ENCODE results near the gene COPZ2. TPM values are rescaled to one million over a fixed set of nuclear protein-coding genes. Genes with fewer than 3 reads are reported as not detected.

The COPZ2 gene
- total and polyA plus RNA-seq, 9 of the 15 experiments (the other 6 are each of a cell fraction or from before 2014, with no cell fraction given): 0.22 to 0.49 TPM; not detected in 7

DNA sequence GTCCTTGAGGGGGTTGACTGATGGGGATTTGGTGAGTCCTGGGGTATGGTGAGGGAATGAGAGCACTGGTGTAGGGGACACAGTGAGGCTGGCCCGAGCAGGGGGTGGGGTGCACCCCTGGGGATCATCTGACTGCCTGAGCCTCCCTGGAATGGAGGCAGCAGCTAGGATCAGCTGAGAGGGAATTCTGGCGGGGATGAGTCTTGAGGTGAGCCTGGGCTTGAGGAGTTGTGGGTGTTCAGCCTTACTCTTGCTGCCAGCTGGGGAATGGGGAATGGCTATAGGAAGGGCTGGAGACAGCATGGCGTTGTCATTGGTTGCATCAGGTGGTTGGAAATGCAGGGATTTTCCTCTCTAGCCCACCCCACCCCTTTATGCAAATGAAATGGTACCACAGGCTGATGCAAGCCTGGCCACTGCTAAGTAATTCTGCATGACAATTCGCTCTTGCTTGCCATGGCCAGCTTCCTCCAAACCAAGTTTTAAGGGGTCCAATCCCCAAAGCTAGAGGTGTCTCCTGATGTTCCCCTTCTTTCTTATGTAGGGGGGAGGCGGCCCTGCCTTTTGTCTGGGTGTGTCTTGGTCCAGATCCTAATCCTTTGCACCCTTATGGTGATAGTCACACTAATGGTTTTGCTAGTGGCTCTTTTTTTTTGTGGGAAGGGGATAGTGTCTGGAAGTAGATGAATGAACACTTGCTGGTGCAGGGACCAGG lies 18.1 kb upstream of the COPZ2 start:
- Histone ChIP-seq H3K79me2 (ENCODE audit: control insufficient read depth, insufficient read depth, low read length) (peaks cover 61% of the 10 kb centered on the region), H3K4me1 (replicated peaks in 1 of 2; ENCODE audit: control insufficient read depth in 2 of 2, insufficient read depth in 2 of 2, low read length in 2 of 2) (peaks cover 56 to 57% of the 10 kb centered on the region in 2 experiments), H3K4me2 (ENCODE audit: insufficient read depth, low read length) (peak overlapping the region; percentile 25; the same call in 1 of the 2 replicates), H3K27me3 (ENCODE audit: control insufficient read depth in 2 of 2, insufficient read depth in 2 of 2, low read length in 2 of 2) (no peaks in the 10 kb centered on the region), H3K9me3 (replicated peaks; ENCODE audit: control insufficient read depth, insufficient read depth, low read depth, low read length) (no peaks in the 10 kb centered on the region), H3K4me3 (no peak overlapping the region), H3K9ac (ENCODE audit: insufficient read depth in 1 of 2, low read depth in 2 of 2, low read length in 2 of 2) (peak overlapping the region; percentile 46 to 75; a peak in 3 of 4 replicates), H4K20me1 (replicated peaks; ENCODE audit: control insufficient read depth, insufficient read depth, low read length) (peaks cover 34% of the 10 kb centered on the region), H3K27ac (ENCODE audit: extremely low read depth, low read depth, low read length) (peak overlapping the region; percentile 67), H3K36me3 (ENCODE audit: control insufficient read depth, insufficient read depth, low read length) (peaks cover 93% of the 10 kb centered on the region), H2AFZ (ENCODE audit: low read depth, low read length) (no peak overlapping the region), H3K9me1 (ENCODE audit: control insufficient read depth, insufficient read depth, low read length) (peaks cover 17% of the 10 kb centered on the region)
- 26% methylated on average over 4 of the region's 5 CpGs for WGBS (ENCODE audit: insufficient coverage, low coverage, missing lambda C conversion rate)
- intact Hi-C loops (cut with micrococcal nuclease): no loop called here
- peak; percentile 73 for ATAC-seq
- peak in 1 of 4 experiments; percentile 61 for DNase-seq (ENCODE audit: extremely low read depth in 1 of 4, low spot score in 3 of 4)
- in situ Hi-C loops (cut with MboI): no loop called here
- BruUV-seq (replicated peaks): no TSS peak
- no peak for FAIRE-seq
- ChIA-PET CTCF (ENCODE audit: low intra/inter-chr PET ratio) (no interaction called here), POLR2A (interaction anchor here (0.6 to 6.5 kb wide), 8 partner anchors 9 to 53 kb away, joined by 3 to 74 read pairs (median 6); partner anchors contain the start of genes CBX1 and NFE2L1)
- TF ChIP-seq ZNF584 (CRISPR knock-in tag; IDR thresholded peaks at IDR 0.05; ENCODE audit: low read depth) (peak; percentile 89), MYC (IDR thresholded peaks at IDR 0.05; ENCODE audit: low read depth, low read length) (peak; percentile 91), MYC (CRISPR knock-in tag; IDR thresholded peaks at IDR 0.05; ENCODE audit: borderline replicate concordance, low read depth) (no peak), JUN (IDR thresholded peaks at IDR 0.05; ENCODE audit: borderline replicate concordance, low read depth, low read length) (peak; percentile 73), JUN (CRISPR knock-in tag; IDR thresholded peaks at IDR 0.05; ENCODE audit: borderline replicate concordance) (no peak), TEAD2 (tag; IDR thresholded peaks at IDR 0.05) (peak; percentile 57; the same call in 1 of the 2 replicates), FOXP1 (CRISPR knock-in tag; IDR thresholded peaks at IDR 0.05) (0 out of 2 replicates have a peak, but pooled peaks have one; percentile 21), ETV6 (IDR thresholded peaks at IDR 0.05; ENCODE audit: borderline replicate concordance in 1 of 2, low read depth in 2 of 2, low read length in 1 of 2) (no peak), ETV6 (CRISPR knock-in tag; IDR thresholded peaks at IDR 0.05; ENCODE audit: borderline replicate concordance) (no peak)
- TF ChIP-seq, protein P1, sequence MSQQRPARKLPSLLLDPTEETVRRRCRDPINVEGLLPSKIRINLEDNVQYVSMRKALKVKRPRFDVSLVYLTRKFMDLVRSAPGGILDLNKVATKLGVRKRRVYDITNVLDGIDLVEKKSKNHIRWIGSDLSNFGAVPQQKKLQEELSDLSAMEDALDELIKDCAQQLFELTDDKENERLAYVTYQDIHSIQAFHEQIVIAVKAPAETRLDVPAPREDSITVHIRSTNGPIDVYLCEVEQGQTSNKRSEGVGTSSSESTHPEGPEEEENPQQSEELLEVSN (IDR thresholded peaks at IDR 0.05; ENCODE audit: borderline replicate concordance in 1 of 2, extremely low read depth in 1 of 2, insufficient read depth in 1 of 2, insufficient read length in 1 of 2, low read depth in 1 of 2, low read length in 1 of 2, poor library complexity in 1 of 2, severe bottlenecking in 1 of 2): no peak
- TF ChIP-seq, protein P2, sequence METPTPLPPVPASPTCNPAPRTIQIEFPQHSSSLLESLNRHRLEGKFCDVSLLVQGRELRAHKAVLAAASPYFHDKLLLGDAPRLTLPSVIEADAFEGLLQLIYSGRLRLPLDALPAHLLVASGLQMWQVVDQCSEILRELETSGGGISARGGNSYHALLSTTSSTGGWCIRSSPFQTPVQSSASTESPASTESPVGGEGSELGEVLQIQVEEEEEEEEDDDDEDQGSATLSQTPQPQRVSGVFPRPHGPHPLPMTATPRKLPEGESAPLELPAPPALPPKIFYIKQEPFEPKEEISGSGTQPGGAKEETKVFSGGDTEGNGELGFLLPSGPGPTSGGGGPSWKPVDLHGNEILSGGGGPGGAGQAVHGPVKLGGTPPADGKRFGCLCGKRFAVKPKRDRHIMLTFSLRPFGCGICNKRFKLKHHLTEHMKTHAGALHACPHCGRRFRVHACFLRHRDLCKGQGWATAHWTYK (CRISPR knock-in tag; IDR thresholded peaks at IDR 0.05): peak; percentile 77

All from K562 (cell line).